Kidney (tissue), 14 donors: ENCODE measurements around the gene ERC2. TPM values are rescaled to one million over a fixed set of nuclear protein-coding genes. Genes with fewer than 3 reads are reported as not detected.

Experiments used
- DNase-seq, 5 donors: peaks; one replicate each; pipeline ENCODE4 v3.0.0-alpha.2; 2013 to 2020
- FAIRE-seq: peaks from 2 replicates; lab custom pipeline; 2012; peaks lifted over from hg19 to GRCh38; lab: Jason Lieb, UNC
- H3K27ac ChIP-seq, 2 donors: one replicate each; pipeline ENCODE4 v1.7.0; 2013; ENCODE audit warnings: low read depth in 2 of 2, low read length in 2 of 2, inconsistent platforms in 1 of 2
- H3K27me3 ChIP-seq: one replicate; pipeline ENCODE4 v1.7.1; 2013; ENCODE audit warnings: low read length, inconsistent platforms; ENCODE audit not compliant: control insufficient read depth, insufficient read depth
- H3K36me3 ChIP-seq, 3 donors: one replicate each; pipeline versions ENCODE4 v1.7.0 to v1.7.1; 2013; ENCODE audit warnings: low read length in 3 of 3, control low read depth in 1 of 3, inconsistent platforms in 1 of 3; ENCODE audit not compliant: insufficient read depth in 3 of 3, control insufficient read depth in 2 of 3
- H3K4me1 ChIP-seq, 3 donors: one replicate each; pipeline versions ENCODE4 v1.7.0 to v1.7.1; 2013; ENCODE audit warnings: low read length in 3 of 3, inconsistent platforms in 1 of 3, low read depth in 1 of 3; ENCODE audit not compliant: control insufficient read depth in 2 of 3, insufficient read depth in 2 of 3
- H3K4me3 ChIP-seq, 3 donors: one replicate each; pipeline versions ENCODE4 v1.7.0 to v1.8.1; 2013; ENCODE audit warnings: low read length in 3 of 3, control low read depth in 1 of 3, inconsistent platforms in 1 of 3
- H3K9ac ChIP-seq, 3 donors: one replicate each; pipeline versions ENCODE4 v1.7.0 to v1.7.1; 2013; ENCODE audit warnings: low read length in 3 of 3, control low read depth in 1 of 3, inconsistent platforms in 1 of 3
- H3K9me3 ChIP-seq, 3 donors: one replicate each; pipeline versions ENCODE4 v1.7.0 to v1.7.1; 2013; ENCODE audit warnings: low read length in 3 of 3, control low read depth in 1 of 3, inconsistent platforms in 1 of 3; ENCODE audit not compliant: control insufficient read depth in 2 of 3, insufficient read depth in 1 of 3
- CTCF ChIP-seq: IDR thresholded peaks from 3 replicates; pipeline ENCODE4 v1.5.1; 2012; ENCODE audit warnings: mild to moderate bottlenecking, moderate library complexity, borderline replicate concordance; ENCODE audit not compliant: insufficient read depth; ENCODE audit errors: extremely low read depth
- intact Hi-C: fragments of 100-400 bp; cut with DNase I; formaldehyde crosslinking; loops from one replicate; pipeline ENCODE4 v1.11.1; 2022
- polyA plus RNA-seq: library from polyadenylated mRNA; stranded (reverse); fragments of 350-450 nt; fragmentation: Illumina TruSeq; extraction: RNeasy Lipid Tissue Mini Kit (QIAGEN cat#74804); gene quantifications from one replicate; pipeline ENCODE4 v1.2.3, GENCODE V29; 2014; ENCODE audit warnings: low read depth, low replicate concordance; ENCODE audit not compliant: insufficient read depth
- total RNA-seq: library from RNA; stranded (reverse); fragmentation: NEBNext Ultra II Directional; extraction: Animal tissue kit (Norgen Biotek cat#: 25700); gene quantifications from one replicate; pipeline ENCODE4 v1.2.1, GENCODE V29; 2021
- donor health status: control.
- donor health status: control.
- donor health status: control.
- donor health status: control.
- donor health status: control.
- donor health status: DM: yes; HTN: yes; CAD: no.
- donor health status: Normal renal cell carcinoma (clear cell type).

The ERC2 gene
- total and polyA plus RNA-seq, 2 donors from 2014 or later = 0.92 to 3.8 TPM

- intact Hi-C loops = no loop called here
- no peak for TF ChIP-seq CTCF
- Histone ChIP-seq H3K4me3 (no peak overlapping the region), H3K27me3 (no peaks in the 10 kb centered on the region), H3K9ac (no peak overlapping the region), H3K36me3 (no peaks in the 10 kb centered on the region), H3K27ac (no peak overlapping the region), H3K4me1 (no peaks in the 10 kb centered on the region), H3K9me3 (no peaks in the 10 kb centered on the region)
- DNase-seq (no peak), FAIRE-seq (no peak)
These were observed 870.0 kb downstream of the ERC2 start for GRCh38 chr3:55598224-55598623.

GRCh38 chr3:55597641-55598040 lies 870.6 kb downstream of the ERC2 start:
- no peak for TF ChIP-seq CTCF
- H3K36me3 ChIP-seq = no peaks in the 10 kb centered on the region
- H3K9me3 ChIP-seq = no peaks in the 10 kb centered on the region
- H3K9ac ChIP-seq = no peak overlapping the region
- no peak overlapping the region for H3K27ac ChIP-seq
- H3K4me3 ChIP-seq = no peak overlapping the region
- no peaks in the 10 kb centered on the region for H3K27me3 ChIP-seq
- DNase-seq (no peak), FAIRE-seq (no peak)
- intact Hi-C loops = no loop called here
- no peaks in the 10 kb centered on the region for H3K4me1 ChIP-seq

- H3K27ac ChIP-seq = no peak overlapping the region
- no peak overlapping the region for H3K9ac ChIP-seq
- H3K4me3 ChIP-seq = no peak overlapping the region
- H3K4me1 ChIP-seq = no peaks in the 10 kb centered on the region
- intact Hi-C loops = no loop called here
- no peaks in the 10 kb centered on the region for H3K9me3 ChIP-seq
- H3K27me3 ChIP-seq = no peaks in the 10 kb centered on the region
- H3K36me3 ChIP-seq = no peaks in the 10 kb centered on the region
- no peak for FAIRE-seq
- DNase-seq = no peak
- TF ChIP-seq CTCF = no peak
These were observed 872.1 kb downstream of the ERC2 start for GRCh38 chr3:55596212-55596611.

- no peaks in the 10 kb centered on the region for H3K27me3 ChIP-seq
- DNase-seq (no peak), FAIRE-seq (no peak)
- no peak overlapping the region for H3K4me3 ChIP-seq
- TF ChIP-seq CTCF = no peak
- H3K9ac ChIP-seq = no peak overlapping the region
- no peak overlapping the region for H3K27ac ChIP-seq
- no peaks in the 10 kb centered on the region for H3K4me1 ChIP-seq
- intact Hi-C loops = no loop called here
- H3K36me3 ChIP-seq = no peaks in the 10 kb centered on the region
- no peaks in the 10 kb centered on the region for H3K9me3 ChIP-seq
These were observed 872.8 kb downstream of the ERC2 start for GRCh38 chr3:55595420-55595819.
